NCI-H446 (cell line): Measurements from ENCODE around the gene PLIN3.
A peak's percentile ranks its signal among the peaks of the same experiment; 100 is the strongest.
"Not testable (repeated sequence)": the region's sequence is repeated elsewhere in the genome, so short reads cannot be mapped to it uniquely, and the experiment has no call there.

Experiments used
- DNase-seq, 2 experiments: peaks; one replicate each; lab custom pipeline; 2025; lab: John Stamatoyannopoulos, UW

Gene PLIN3

DNA sequence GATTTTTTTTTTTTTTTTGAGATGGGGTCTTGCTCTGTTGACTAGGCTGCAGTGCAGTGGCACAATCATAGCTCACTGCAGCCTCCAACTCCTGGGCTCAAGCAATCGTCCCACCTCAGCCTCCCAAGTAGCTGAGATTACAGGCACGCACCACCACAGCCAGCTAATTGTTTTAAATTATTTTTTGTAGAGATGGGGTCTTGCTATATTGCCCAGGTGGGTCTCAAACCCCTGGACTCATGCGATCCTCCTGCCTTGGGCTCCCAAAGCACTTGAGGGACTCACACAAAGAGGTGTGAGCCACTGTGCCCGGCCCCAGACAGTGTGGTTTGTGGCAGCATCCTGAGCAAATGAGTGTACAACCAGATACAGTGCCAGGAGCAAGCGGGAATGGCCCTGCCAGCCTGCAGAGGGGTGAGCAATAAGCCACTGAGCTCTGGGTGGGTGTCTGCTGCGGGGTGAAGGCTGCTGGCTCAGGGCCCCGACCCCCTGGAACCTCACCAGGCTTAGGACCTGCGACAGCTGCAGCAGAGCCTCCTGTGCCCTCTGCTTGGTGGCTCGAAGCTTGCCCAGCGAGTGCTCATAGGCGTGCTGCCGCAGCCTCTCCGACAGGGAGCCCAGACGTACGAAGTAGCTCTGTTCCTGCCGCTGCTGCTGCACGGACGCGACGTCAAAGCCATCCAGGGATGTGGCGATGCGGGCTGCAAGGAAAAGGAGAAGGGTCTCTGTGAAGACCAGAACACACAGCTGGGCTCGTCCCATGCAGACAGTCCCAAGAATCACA is 20.1 kb downstream of the PLIN3 start:
- no peak for DNase-seq

- DNase-seq, result not testable (repeated sequence)
These were observed 21.5 kb downstream of the PLIN3 start for GRCh38 chr19:4845975-4846374.

- DNase-seq, result no peak
These were observed 22.9 kb downstream of the PLIN3 start for GRCh38 chr19:4844348-4845179.

- no peak for DNase-seq
These were observed 23.9 kb downstream of the PLIN3 start for GRCh38 chr19:4843647-4843965.

DNA sequence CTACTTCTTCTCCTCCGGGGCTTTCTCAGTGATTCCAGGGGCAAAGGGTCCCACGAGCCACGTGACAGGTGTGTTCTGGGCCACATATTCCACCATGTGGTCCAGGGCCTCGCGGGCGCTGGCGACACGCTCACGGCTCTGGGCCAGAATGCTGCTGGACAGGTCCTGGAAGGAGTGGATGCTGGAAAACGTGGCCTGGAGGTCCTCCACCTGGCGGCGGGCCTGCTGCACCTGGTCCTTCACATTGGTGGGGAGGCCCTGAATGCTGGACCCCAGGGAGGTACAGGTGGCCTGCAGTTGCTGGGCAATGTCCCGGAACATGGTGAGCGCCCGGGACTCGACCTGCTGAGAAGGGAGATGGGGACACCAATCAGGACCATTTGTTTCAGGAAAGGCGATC is 28.3 kb downstream of the PLIN3 start:
- no peak for DNase-seq

- no peak for DNase-seq
These were observed 34.7 kb downstream of the PLIN3 start for GRCh38 chr19:4832776-4833175.

DNA sequence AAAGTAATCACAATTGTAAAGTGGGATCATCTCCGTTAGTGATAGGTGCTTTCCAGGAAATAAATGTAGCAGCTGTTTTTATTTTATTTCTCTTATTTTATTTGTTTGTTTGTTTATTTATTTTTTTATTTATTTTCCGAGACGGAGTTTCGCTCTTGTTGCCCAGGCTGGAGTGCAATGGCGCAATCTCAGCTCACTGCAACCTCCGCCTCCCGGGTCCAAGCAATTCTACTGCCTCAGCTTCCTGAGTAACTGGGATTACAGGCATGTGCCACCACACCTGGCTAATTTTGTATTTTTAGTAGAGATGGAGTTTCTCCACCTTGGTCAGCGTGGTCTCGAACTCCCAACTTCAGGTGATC is 35.5 kb downstream of the PLIN3 start:
- not testable (repeated sequence) for DNase-seq

DNA sequence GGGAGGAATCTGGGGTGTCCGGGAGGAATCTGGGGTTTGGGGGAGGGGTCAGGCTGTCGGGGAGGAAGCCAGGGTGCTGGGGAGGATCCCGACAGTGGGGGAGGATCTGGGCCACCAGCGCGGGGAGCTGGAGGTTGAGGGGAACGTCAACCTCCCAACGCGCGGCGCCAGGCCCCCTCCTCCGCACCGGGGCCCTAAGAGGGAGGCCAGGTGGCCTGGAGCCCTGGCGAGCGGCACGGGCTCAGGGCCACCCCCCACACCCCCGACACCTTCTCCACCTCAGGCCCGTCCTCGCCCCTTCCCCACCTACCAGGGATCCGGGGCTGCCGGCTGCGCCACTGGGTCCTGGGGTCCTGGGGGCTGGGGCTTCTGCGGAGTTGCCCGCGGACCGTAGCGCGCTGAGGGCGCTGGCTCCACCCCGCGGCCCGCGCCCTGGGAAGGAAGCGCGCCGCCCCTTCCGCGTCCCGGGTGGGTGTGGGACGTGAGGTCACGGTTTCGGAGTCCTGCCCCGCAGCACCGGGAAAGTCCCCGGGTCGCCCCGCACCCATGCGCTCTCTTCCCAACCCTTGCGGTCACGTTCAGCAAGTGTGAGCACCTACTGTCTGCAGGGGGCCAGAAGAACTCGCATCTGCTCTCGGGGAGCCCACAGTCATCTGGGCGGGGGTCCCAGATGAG is 36.0 kb downstream of the PLIN3 start, which contains the start of gene TICAM1:
Gene TICAM1, minus strand, starts transcription at position 409 of the 675 bp plus-strand sequence. CDS start 13,335 bp downstream, outside the sequence.
- DNase-seq, result peak in 1 of 2 experiments; percentile 45

DNA sequence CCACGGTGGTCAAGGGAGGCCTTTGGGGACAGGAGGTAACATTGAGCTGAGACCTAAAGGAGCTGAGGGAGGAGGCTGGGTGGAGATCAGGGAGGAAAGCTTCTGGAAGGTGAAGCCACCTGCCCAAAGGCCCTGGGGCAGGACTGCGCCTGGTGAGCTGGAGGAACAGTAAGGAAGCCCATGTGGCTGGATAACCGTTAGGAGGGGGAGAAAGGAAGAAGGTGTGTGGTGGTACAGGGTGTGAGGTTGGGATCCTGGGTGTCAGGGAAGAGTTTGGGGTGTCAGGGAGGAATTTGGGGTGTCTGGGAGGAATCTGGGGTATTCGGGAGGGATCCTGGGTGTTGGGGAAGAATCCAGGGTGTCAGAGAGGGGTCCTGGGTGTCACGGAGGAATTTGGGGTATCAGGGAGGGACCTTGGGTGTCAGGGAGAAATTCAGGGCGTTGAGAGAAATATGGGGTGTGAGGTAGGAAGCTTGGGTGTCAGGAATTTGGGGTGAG is 36.6 kb downstream of the PLIN3 start:
- DNase-seq, result no peak

GRCh38 chr19:4830332-4830731 is 37.1 kb downstream of the PLIN3 start:
- no peak for DNase-seq

GRCh38 chr19:4829001-4829712 is 38.3 kb downstream of the PLIN3 start:
- DNase-seq, result no peak

GRCh38 chr19:4823577-4823976 is 43.9 kb downstream of the PLIN3 start:
- no peak for DNase-seq

GRCh38 chr19:4822354-4822753 is 45.1 kb downstream of the PLIN3 start:
- DNase-seq, result not testable (repeated sequence)

DNA sequence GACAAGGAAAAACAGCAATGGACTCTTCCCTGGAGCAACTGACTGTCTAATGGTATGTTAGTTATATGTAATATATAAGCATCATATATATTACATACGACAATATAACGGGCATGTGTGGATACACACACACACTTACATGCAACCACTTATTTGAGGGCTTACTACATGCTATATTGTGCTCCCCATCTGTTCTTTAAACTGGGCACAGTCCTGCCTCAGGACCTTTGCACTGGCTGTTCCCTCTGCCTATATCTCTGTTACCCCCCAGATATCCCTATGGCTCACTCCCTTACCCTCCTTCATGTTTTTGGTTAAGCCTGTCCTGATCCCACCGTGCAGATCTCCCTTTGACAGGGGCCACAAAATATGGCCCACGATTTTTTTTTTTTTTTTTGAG is 46.2 kb downstream of the PLIN3 start:
- no peak for DNase-seq

GRCh38 chr19:4817467-4818277 is 49.8 kb downstream of the PLIN3 start:
- no peak for DNase-seq

- DNase-seq, result no peak
These were observed 50.6 kb downstream of the PLIN3 start for GRCh38 chr19:4816950-4817278.

DNA sequence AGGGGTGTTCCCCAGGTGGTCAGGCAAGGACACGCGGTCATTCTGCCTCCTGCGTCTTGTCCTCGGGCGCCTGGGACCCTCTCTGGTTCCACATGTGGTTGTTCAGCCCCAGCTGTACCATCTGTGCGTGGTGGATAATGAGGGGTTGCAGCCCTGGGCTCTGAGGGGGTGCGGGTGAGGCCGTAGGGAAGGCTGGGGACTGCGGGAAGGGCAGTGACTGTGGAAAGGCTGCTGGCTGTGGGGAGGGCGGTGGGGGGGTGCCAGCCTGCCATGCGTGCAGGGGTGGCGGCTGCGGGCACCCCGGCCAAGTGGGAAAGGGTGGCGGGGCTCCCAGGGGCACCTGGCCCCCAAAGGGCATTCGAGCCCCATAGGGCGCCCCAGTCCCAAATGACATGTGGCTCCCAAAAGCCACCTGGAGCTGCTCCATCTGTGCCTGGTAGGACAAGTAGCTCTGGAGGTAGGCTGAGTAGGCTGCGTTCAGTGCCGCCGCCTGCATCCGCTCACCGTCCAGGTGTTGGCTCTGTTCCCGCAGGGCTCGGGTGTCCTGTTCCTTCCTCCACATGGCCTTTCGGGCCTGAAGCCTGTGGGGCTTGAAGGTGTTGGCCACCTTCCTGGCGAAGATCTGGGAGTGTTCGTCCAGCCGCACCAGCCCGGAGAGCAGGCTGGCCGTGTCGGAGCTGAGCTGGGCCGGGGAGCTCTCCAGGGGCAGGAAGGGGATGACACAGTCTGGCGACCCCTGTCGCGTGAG is 51.1 kb downstream of the PLIN3 start:
- no peak for DNase-seq

DNA sequence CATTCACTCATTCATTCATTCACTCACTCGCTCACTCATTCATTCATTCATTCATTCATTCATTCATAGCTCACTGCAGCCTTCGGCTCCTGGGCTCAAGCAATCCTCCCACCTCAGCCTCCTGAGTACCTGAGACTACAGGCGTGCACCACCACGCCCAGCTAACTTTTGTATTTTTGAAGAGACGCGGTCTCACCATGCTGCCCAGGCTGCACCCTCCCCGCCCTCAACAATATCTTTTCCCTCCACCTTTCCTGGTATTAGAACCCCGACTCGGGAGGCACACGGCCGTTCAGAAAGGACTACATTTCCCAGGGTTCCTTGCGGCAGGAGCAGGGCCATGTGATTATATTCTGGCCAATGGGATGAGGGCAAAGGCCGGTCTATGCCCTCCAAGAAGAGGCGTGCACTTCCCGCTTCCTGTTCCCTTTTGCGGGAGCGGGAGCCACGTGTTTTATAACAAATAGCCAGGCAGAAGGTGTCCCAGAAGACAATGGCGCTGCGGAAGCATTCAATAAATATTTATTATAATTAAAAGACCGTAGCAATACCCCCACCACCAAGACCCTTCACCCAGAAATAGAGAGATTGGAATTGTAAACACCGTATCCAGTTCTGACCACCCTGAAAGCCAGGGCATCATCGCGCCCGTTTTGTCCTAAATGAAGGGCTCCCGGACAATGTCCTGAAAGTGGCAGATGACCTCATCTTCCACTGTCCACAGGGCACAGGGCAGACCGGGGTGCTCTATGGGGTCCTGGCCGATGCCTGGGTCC is 51.9 kb downstream of the PLIN3 start:
- DNase-seq, result peak; percentile 91 to 95

GRCh38 chr19:4814625-4815425 is 52.6 kb downstream of the PLIN3 start:
- DNase-seq, result no peak
